Transverse colon (tissue), 4 donors: Measurements from ENCODE around the gene CDK17.

Experiments
- CTCF ChIP-seq, 5 experiments: fragments of 200-600 bp in 3 of 5; fragments of 450-650 bp in 2 of 5; sonication (generic) in 3 of 5; IDR thresholded peaks; 1 replicate in 2 of 5; 2 replicates in 3 of 5; pipeline ENCODE4 v1.5.1; 2016 to 2017; ENCODE audit warnings: antibody characterized with exemption in 5 of 5, inconsistent platforms in 3 of 5, mild to moderate bottlenecking in 2 of 5, moderate library complexity in 1 of 5
- EP300 ChIP-seq: sonication (generic); formaldehyde crosslinking; IDR thresholded peaks from one replicate; pipeline ENCODE4 v1.6.1; 2017; ENCODE audit warnings: antibody characterized with exemption, low read depth
- POLR2A ChIP-seq: fragments of 450-650 bp; IDR thresholded peaks from one replicate; pipeline ENCODE4 v1.6.1; 2016; ENCODE audit warnings: antibody characterized with exemption, mild to moderate bottlenecking, moderate library complexity
- POLR2AphosphoS5 ChIP-seq, 3 donors: sonication (generic); formaldehyde crosslinking; IDR thresholded peaks; one replicate each; pipeline ENCODE4 v1.6.1; 2016; ENCODE audit warnings: antibody characterized with exemption in 3 of 3

- TF ChIP-seq CTCF (IDR thresholded peaks at IDR 0.05) (no peak), POLR2A (no peak), EP300 (no peak), POLR2AphosphoS5 (IDR thresholded peaks at IDR 0.05) (no peak)
Observed at GRCh38 chr12:96365604-96366380, 34.4 kb downstream of the CDK17 start.
